Stimulated activated CD4-positive, alpha-beta T cell treated with anti-CD3 and anti-CD28 coated beads, Interleukin-15, amount 100 ng/mL, for 24 hours (primary cell): Measurements from ENCODE around the gene ZNF862.
"Not testable (repeated sequence)": the region's sequence is repeated elsewhere in the genome, so short reads cannot be mapped to it uniquely, and the experiment has no call there.

Experiments used
- DNase-seq: peaks from one replicate; pipeline ENCODE4 v3.0.0-alpha.2; 2020

Gene ZNF862

DNA sequence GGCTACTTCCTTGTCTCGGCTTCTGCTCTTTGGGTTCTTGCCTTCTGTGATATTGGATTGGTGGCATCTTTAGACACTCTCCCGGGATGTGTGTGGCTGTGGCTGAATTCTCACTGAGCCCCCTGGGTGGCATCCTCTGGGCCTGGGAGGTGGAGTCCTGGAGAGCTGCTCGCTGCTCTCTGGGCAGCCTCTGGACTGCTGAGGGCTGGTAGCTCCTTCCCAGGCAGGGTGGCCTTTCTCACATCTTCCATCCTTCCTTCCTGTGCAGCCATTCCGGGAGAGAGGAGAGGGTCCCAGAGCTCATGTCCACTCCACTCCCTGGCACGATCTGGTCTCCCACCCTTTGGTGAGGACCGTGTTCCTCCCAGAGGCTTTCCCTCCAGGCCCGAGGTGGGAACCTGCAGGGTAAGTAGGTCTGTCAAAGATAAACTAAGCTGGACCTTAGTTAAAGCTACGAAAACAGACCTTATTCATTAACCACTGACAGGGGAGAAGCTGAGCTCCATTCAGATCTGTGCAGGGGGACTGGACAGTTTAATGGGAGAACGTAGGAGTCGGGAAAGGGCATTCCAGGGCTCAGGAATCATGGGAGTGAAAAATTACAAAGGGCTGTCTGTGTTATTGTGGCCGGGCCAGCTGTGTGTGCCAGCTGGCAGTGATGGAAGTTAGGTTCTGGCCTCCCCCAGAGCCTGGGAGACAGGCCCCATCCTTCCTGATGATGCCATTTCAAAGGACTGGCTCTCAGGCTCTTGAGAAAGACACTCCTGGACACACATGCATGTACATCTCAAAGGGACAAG lies 44.3 kb downstream of the ZNF862 start:
- DNase-seq: no peak

GRCh38 chr7:149883048-149883438 lies 44.9 kb downstream of the ZNF862 start:
- DNase-seq: no peak

DNA sequence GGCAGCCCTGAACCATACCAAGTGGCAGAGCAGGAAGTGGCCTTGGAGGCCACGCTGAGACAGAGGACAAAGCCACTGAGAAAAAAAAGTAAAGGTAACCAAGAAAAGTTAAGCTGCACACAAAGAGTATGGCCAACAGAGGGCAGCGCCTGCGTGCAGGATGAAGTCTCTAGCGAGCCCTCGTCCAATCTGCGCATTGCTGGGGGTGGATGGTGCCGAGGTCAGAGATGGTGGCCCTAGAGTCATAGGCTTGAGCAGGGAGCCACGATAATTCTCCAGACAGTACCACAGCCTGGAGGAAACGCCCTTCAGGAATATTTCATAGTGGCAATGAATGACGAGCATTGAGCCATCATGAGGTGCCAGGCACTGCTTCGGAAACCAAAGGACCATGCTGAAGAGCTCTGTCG lies 45.3 kb downstream of the ZNF862 start:
- DNase-seq: peak; percentile 70

DNA sequence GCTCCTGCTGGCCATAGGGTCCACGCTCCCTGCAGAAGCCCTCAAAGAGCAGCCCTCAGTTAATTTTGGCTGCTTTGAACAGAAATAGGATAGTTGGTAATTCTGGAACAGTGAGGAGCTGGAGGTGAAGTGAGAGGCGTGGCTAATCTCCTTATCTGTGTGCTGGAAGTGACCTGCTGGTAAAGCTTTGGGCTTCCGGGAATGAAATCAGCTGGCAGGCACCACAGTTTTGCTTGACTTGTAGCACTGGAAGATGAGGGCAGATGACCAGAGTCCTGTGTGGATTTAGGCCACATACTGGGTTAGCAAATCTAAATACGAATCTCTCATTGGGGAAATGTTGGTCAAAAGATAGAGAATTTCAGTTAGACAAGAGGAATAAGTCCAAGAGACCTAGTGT lies 45.8 kb downstream of the ZNF862 start:
- no peak for DNase-seq

GRCh38 chr7:149884541-149884940 lies 46.4 kb downstream of the ZNF862 start:
- DNase-seq: no peak

- DNase-seq: no peak
Measured at GRCh38 chr7:149885191-149886017, 47.2 kb downstream of the ZNF862 start.

DNA sequence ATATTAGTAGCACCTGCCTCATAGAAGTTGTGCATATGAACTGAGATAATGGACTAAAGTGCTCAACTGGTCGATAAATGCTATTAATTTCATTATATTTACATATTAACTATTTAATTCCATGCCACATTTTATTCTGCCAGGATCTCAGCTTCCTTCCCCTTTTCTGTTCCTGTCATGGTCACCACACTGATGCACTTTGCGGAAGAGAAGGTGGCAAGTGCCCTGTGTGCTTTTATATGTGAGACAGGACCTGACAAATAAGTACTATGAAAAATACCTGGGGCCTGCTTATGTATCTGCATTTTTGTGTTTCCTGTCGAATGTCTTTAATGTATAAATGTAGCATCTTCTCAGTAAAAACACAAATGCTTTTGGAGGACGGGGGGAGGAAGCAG lies 47.8 kb downstream of the ZNF862 start:
- DNase-seq: no peak

- no peak for DNase-seq
Measured at GRCh38 chr7:149887311-149887710, 49.1 kb downstream of the ZNF862 start.

DNA sequence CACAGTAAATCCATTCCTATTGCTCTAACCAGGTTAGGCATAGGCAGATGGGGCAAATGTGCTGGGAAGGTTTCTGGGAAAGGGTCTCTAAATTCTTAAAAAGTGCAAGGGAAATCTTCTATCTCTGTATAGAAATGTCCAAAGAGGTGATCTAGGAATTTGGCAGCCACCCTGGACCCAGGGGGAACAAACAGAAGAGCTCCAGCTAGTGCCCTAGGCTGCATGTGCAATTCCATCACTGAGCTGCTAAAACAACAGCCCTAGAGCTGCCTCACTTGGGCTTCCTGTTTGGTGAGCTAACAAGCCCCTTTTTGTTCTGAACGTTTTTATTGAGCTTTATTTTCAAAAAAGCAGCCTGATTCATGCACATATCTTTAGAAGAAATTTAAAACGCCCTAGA lies 52.5 kb downstream of the ZNF862 start:
- not testable (repeated sequence) for DNase-seq

DNA sequence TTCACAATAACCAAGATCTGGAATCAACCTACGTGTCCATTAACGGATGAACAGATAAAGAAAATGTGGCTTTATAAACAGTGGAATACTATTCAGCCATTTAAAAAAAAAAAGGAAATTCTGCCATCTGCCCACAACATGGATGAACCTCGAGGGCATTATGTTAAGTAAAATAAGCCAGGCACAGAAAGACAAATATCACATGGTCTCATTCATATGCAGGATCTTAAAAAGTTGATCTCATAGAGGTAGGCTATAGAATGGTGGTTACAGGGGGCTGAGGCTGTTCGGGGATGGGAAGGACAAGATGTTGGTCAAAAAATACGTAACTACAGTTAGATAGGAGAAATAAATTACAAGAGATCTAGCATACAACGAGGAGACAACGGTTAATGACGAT lies 56.8 kb downstream of the ZNF862 start:
- DNase-seq: not testable (repeated sequence)

DNA sequence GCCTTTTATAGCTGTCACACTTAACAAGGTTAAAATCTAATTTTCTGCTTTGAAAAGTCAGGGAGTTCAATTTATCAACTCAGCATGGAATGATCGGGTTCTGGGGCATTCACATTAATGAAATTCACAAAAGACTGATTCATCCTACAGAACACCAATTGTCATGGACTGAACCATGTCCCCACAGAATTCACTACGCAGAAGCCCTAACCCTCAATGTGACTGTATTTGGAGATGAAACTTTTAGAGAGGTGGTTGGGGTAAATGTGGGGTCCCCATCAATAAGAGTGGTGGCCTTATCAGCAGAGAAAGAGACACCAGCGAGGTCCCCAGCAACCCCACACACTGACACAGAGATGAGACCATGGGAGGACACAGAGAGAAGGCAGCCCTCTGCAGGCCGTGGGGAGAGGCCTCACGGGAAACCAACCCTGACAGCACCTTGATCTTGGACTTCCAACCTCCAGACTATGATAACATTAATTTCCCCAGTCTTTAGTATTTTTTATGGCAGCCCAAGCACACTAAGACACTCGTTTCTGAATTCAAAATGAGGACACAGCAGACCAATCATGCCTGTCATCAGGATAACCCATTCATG lies 69.7 kb downstream of the ZNF862 start:
- DNase-seq: not testable (repeated sequence)

- DNase-seq: not testable (repeated sequence)
Measured at GRCh38 chr7:149910219-149910618, 72.0 kb downstream of the ZNF862 start.

GRCh38 chr7:149912126-149912525 lies 74.0 kb downstream of the ZNF862 start:
- not testable (repeated sequence) for DNase-seq
